T47D (cell line): Measurements from ENCODE around the gene TMEM119.
"Not testable (repeated sequence)": the region's sequence is repeated elsewhere in the genome, so short reads cannot be mapped to it uniquely, and the experiment has no call there.

Experiments
- DNase-seq, 2 experiments: peaks; one replicate each; pipeline versions ENCODE4 v3.0.0 to v3.0.0-alpha.2; 2011 to 2012; ENCODE audit warnings: low read depth in 1 of 2, low spot score in 1 of 2
- JUND ChIP-seq: IDR thresholded peaks from 2 replicates; pipeline ENCODE4 v1.6.1; 2012; ENCODE audit warnings: low read depth
- in situ Hi-C: cut with HindIII; loops from 2 replicates; pipeline ENCODE4 v1.10.0; 2016; ENCODE audit warnings: low sequenced_read_pairs, low pct_unique_long_range_greater_than_20kb

TMEM119 gene

DNA sequence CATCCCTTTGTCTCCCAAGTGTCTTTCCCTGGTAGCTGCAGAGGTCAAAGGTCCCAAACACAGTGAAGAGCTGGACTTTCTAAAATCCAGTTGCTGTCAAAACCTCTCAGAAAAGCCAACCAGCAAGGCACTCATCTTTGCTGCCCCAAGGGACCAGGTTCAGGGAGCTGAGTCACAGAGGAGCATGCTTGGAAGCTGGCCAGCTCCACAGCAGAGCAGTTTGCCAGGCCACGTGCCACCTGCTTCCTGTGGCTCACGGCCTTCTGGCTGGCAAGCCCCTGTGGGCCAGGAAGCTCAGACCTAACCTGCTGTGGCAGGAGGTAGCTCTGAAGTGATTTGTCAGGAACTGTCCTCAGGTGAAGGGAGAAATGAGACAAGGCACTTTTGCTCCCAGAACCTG lies 31.9 kb downstream of the TMEM119 start:
- no peak for TF ChIP-seq JUND
- in situ Hi-C loops = no loop called here
- DNase-seq = peak in 1 of 2 experiments; percentile 44

DNA sequence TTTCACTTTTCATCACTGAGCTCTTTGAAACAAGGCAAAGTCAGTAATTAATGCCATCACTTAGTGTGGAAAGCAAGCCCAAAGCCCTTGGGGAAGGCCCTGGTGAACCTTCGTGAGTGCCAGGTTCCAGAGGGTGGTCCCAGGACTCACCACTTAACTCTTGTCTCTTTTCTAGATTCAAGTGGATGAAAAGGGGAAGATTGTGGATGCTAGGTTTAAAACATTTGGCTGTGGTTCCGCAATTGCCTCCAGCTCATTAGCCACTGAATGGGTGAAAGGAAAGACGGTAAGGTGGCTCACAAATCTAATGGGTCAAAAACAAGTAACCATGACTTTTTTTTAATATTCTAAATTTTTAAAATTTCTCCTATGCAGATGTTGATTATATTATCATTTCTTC lies 32.7 kb downstream of the TMEM119 start:
- TF ChIP-seq JUND = no peak
- in situ Hi-C loops = no loop called here
- no peak for DNase-seq

DNA sequence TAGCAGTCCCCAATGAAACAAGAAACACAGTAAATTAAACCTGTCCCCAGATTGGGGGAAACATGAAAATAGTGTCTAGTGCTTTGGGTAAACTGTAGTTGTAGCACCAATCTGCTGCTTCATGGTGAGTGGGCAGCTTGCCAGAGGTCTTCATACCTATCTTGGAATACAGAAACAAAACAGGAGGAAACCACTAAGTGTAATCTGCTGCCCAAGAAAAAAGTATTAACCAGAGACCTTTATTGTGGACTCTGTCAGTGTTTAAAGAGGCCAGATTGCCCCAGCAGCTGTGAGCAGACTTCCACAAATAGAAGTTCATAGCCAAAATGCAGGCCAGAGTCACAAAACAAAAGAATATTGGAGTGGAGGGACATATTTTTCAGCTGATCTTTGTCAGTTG lies 33.2 kb downstream of the TMEM119 start:
- DNase-seq = no peak
- TF ChIP-seq JUND = no peak
- in situ Hi-C loops = no loop called here

DNA sequence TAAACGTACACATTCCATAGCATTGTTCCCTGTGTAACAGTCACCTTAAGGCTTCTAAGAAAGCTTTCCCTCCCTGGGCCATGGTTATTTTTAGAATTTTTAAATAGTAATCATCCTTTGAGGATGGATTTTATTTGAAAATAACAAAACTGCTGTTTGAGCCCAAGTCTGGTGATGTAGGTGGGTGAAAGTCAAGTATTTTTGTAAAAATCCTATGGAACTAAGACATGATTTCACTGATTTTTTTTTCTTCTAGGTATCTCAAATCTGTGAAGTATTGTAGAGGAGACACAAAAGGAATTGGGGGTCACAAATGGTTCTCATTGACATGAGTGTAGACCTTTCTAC lies 34.1 kb downstream of the TMEM119 start:
- in situ Hi-C loops = no loop called here
- DNase-seq = no peak
- no peak for TF ChIP-seq JUND

DNA sequence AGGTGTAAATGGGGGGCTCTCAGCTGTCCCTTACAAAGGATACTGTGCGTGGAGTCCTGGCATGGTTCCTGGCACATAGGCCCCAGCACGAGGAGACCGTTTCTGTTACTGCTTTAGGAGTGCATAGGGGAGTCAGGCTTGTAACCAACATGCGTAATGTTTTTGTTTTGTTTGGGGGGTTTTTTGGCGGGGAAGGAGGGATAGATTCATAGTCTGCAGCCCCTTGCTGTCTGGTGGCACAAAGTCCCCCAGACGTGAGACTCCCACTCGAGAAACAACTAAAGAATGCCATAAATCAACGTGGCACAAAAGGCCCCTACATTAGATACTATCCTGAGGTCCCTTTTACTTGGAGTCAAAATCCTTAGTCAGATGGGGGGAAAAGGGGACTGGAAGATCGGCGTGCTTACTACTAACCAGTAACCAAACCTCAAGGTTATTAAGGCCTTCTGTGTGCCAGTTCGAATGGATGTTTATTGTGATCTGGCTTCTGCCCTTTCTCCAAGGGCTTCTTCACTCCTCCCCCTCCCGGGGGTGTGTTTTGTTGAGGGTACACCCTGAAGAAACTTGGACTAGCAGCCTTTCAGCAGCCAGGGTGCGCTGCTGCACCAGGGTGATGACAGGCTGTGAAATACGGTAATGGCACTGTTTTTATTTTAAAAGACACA lies 34.6 kb downstream of the TMEM119 start:
- peak; percentile 89 to 91 for DNase-seq
- in situ Hi-C loops = no loop called here
- TF ChIP-seq JUND = no peak

DNA sequence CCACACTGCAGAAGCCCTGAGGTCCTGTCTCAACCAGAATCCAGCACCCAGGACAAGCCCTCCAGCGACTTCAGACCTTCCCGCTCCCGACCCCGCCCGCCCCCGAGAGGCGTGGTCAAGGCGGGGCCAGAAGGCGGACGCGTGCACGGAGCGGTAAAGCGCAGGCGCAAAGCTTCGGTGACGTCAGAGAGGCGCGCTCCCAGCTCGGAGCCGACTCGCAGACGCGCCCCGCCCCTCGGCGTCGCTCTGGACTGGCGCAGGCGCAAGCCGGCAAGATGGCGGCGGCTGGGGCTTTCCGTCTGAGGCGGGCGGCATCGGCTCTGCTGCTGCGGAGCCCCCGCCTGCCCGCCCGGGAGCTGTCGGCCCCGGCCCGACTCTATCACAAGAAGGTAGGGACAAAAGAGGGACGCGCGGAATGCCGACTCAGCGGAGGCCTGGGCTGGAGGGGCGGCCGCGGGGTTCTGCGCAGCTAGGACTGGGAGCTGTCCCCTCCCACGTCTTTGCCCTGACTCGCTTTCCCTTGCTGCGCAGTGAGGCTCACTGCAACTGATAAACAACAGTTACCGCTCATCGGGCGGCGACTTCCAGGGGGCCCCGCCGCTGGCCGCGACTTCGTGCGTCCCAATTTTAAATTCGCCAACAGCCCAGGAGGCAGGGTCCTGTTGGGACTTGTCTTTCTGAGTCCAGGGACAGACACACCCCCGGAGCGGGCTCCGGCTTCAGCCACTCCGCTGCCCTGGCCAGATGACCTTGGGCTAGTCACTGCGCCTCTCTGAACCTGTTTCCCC lies 35.3 kb downstream of the TMEM119 start, which contains the start of gene ISCU:
Gene ISCU, plus strand, starts transcription at position 249 of the 788 bp plus-strand sequence. Its CDS starts 27 bp downstream, at position 276.
- in situ Hi-C loops = no loop called here
- TF ChIP-seq JUND = no peak
- DNase-seq = peak; percentile 91 to 99

DNA sequence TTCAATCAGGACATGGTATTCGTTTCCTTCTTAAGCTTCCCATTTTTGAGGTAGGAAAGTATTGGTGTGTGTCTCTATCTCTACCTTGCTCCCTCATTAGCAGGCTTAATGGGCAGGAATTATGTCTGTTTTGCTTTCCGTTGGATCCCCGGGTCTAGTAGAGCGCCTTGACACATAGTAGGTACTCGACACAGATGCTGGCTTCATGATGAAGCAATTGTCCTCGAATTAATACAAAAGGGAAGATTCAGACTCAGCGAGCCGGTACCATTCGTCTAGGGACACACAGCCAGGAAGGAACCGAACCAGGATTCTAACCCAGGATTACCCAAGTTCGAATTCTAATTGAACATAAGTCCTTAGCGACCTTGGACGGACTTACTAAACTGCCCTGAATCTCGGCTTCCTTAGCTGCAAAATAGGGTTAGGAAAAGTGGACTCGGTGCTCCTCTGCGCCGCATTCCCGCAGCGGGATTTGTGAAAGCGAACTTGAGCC lies 36.0 kb downstream of the TMEM119 start:
- DNase-seq = no peak
- in situ Hi-C loops = no loop called here
- no peak for TF ChIP-seq JUND

DNA sequence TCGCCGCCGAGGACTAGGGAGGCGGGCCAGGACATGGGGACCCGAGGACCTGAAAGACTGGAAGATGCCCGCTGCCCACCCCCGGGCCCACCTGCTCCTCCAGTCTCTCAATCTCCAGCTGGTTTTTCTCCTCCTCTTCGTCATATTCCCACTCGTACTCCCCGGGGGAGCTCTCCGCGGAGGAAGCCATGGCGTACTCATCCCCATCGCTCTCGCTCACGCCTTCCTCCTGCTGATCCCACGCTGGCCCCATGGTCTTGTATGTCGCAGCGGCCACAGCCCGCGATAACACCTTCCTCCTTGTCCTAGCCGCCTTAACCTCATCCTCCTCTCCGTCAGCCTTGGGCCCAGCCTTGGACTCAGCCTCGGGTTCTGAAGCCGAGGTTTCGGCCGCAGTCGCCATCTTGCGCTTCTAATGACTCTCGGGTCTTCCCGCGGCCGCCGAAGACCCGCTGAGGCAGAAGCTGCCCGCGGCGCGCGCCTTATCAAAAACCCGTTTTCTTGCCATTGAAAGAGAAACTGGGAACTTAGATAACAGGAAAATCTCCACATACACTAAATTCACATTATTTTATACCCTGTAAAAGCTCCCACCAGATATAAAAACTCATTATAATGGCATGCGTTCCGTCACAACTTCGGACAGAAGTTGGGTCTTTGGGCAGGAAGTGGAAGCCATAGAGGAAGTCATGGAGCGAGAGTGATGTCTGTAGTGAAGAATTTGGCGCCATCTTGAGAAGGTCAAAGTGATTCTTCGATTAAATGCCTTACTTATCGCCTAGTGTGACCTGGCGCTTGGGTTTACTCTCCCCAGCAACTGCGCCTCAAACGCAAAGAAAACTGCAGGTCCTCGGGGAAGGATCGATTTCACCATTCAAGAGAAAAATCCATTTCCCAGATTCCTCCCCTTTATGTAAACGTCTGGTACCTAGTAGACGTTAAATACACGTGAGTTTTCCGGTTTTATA lies 36.8 kb downstream of the TMEM119 start, which contains the start of gene SART3:
Gene SART3, minus strand, starts transcription at position 422 of the 968 bp plus-strand sequence. Its CDS starts 19 bp downstream, at position 403.
- in situ Hi-C loops = no loop called here
- no peak for TF ChIP-seq JUND
- peak; percentile 89 to 94 for DNase-seq

DNA sequence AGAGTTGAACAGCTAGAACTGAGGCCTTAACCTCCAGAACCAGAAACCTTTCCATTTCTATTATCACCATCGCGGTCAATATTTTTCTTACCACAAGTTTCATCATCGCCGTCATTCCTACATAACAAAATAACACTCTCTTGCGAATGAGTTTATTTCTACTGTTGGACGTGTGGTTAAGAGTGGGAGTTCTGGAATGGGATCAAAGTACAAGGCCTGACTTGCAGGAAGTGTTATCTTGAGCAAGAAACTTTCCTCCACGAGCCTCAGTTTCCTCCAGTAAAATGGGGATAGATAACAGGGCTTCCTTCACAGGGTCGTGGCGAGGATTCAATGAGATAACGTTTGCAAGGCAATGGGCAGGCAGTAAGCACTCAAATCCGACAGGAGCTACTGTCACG lies 37.6 kb downstream of the TMEM119 start:
- TF ChIP-seq JUND = no peak
- in situ Hi-C loops = no loop called here
- DNase-seq = no peak

DNA sequence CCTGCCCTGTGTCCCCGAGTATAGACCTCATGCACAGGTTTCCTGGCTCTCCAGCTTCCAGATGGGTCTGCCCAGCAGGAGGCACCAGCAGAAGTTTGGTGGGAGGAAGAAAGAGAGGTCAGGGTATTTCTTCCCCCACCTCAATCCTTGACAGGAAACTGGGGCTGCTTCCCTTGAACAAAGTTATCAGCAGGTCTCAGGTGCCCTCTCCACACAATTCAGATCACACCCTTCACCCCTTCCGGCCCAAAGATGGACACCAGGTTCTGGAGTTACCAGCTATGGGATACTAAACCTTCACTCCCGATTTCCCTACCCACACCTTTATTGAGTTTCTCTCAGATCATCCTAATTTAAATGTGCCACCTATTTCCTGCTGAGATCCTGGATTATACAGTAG lies 38.1 kb downstream of the TMEM119 start:
- no peak for DNase-seq

DNA sequence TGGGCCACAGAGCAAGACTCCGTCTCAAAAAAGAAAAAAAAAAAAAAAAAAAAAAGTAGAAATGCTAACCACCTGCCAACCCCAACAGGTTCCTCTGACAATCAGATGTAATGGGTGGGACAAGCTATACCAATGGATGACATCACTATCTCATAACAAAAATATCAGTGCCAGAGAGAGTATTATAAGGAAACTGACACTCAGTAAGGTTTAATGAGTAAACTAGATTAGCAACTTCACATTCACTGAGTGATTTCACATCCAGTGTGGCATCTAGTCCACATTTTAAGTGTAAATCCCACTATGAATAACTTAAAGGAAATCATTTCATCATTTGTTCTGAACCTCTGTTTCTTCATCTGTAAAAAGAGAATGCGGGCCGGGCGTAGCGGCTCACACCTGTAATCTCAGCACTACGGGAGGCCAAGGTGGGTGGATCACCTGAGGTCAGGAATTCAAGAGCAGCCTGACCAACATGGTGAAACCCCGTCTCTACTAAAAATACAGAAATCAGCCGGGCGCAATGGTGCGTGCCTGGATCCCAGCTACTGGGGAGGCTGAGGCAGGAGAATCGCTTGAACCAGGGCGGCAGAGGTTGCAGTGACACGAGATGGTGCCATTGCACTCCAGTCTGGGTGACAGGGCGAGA lies 38.8 kb downstream of the TMEM119 start:
- TF ChIP-seq JUND = no peak
- in situ Hi-C loops = no loop called here
- DNase-seq = no peak

More for the DNA sequence above, 38.1 kb downstream of the TMEM119 start:
- in situ Hi-C loops = no loop called here
- TF ChIP-seq JUND = no peak

DNA sequence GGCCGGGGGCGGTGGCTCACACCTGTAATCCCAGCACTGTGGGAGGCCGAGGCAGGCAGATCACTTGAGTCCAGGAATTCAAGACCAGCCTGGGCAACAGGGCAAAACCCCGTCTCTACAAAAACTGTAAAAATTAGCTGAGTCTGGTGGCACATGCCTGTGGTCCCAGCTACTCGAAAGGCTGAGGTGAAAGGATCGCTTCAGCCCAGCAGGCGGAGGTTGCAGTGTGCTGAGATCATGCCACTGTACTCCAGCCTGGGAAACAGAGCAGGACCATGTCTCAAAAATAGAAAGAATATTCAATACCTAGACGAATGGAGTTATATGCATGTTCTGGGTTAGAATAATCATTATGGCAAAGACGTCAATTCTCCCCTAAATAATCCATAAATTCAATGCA lies 42.5 kb downstream of the TMEM119 start:
- in situ Hi-C loops, DNase-seq: not testable (repeated sequence)
